ENCODE data around the gene RPL6.
"Not testable (repeated sequence)": the region's sequence is repeated elsewhere in the genome, so short reads cannot be mapped to it uniquely, and the experiment has no call there.

RPL6 gene

GRCh38 chr12:112418608-112419296 is 9.3 kb upstream of the RPL6 start, which contains the start of gene PTPN11:
Gene PTPN11 (plus strand): TSS chr12:112418947. CDS start chr12:112419112, 165 bp downstream.
- peak; percentile 32 for DNase-seq

GRCh38 chr12:112418273-112418607 is 8.8 kb upstream of the RPL6 start:
- DNase-seq = no peak

- not testable (repeated sequence) for DNase-seq
Measured at GRCh38 chr12:112415457-112415856, 6.1 kb upstream of the RPL6 start.

GRCh38 chr12:112413855-112414625 is 4.6 kb upstream of the RPL6 start:
- DNase-seq = no peak

GRCh38 chr12:112409906-112410244 is 470 bp upstream of the RPL6 start:
- DNase-seq = no peak

GRCh38 chr12:112408621-112409020 is 784 bp downstream of the RPL6 start:
- DNase-seq = no peak

- not testable (repeated sequence) for DNase-seq
Measured at GRCh38 chr12:112407683-112408082, 1.7 kb downstream of the RPL6 start.

- no peak for DNase-seq
Measured at GRCh38 chr12:112406519-112407488, 2.6 kb downstream of the RPL6 start.

GRCh38 chr12:112401903-112402498 is 7.4 kb downstream of the RPL6 start:
- DNase-seq = no peak

GRCh38 chr12:112401054-112401453 is 8.4 kb downstream of the RPL6 start:
- DNase-seq = no peak

GRCh38 chr12:112393328-112393727 is 16.1 kb downstream of the RPL6 start:
- DNase-seq = no peak

GRCh38 chr12:112389922-112390654 is 19.3 kb downstream of the RPL6 start:
- not testable (repeated sequence) for DNase-seq

- DNase-seq = no peak
Measured at GRCh38 chr12:112389228-112389627, 20.2 kb downstream of the RPL6 start.

- no peak for DNase-seq
Measured at GRCh38 chr12:112386726-112387125, 22.7 kb downstream of the RPL6 start.

- DNase-seq = no peak
Measured at GRCh38 chr12:112382866-112383265, 26.5 kb downstream of the RPL6 start.

GRCh38 chr12:112381883-112382796 is 27.3 kb downstream of the RPL6 start, which contains the start of gene HECTD4:
Gene HECTD4 (minus strand): TSS chr12:112382431. CDS start chr12:112382128, 303 bp downstream.
- DNase-seq = peak; percentile 32

GRCh38 chr12:112381406-112381882 is 28.0 kb downstream of the RPL6 start:
- DNase-seq = no peak

GRCh38 chr12:112380663-112381405 is 28.6 kb downstream of the RPL6 start:
- DNase-seq = no peak

- DNase-seq = no peak
Measured at GRCh38 chr12:112375105-112375504, 34.3 kb downstream of the RPL6 start.

- DNase-seq = no peak
Measured at GRCh38 chr12:112374166-112374740, 35.2 kb downstream of the RPL6 start.

Data from SIG-M5 (cell line).